Choroid plexus epithelial cell (primary cell): Measurements from ENCODE around the gene TMEM26.

ENCODE experiments used
- DNase-seq: peaks from one replicate; pipeline ENCODE4 v3.0.0-alpha.2; 2010; ENCODE audit warnings: low read depth
- H3K4me3 ChIP-seq: 2 replicates; pipeline ENCODE4 v1.5.1; 2011; ENCODE audit warnings: low read depth, mild to moderate bottlenecking, control low read depth, low read length, moderate library complexity
- CTCF ChIP-seq: conservative IDR thresholded peaks from 2 replicates; pipeline ENCODE4 v1.5.1; 2011; ENCODE audit warnings: low read depth, mild to moderate bottlenecking, control low read depth, inconsistent platforms, low read length, moderate library complexity

The TMEM26 gene

GRCh38 chr10:61415824-61416223, 37.4 kb downstream of the TMEM26 start:
- TF ChIP-seq CTCF = no peak
- no peak for DNase-seq
- no peak overlapping the region for H3K4me3 ChIP-seq

- H3K4me3 ChIP-seq = no peak overlapping the region
- DNase-seq = no peak
- no peak for TF ChIP-seq CTCF
These were observed 41.5 kb downstream of the TMEM26 start for GRCh38 chr10:61411706-61412105.

- no peak for TF ChIP-seq CTCF
- no peak for DNase-seq
- no peak overlapping the region for H3K4me3 ChIP-seq
These were observed 42.7 kb downstream of the TMEM26 start for GRCh38 chr10:61410353-61411070.

GRCh38 chr10:61409157-61409556, 44.0 kb downstream of the TMEM26 start:
- H3K4me3 ChIP-seq = no peak overlapping the region
- DNase-seq = no peak
- no peak for TF ChIP-seq CTCF

GRCh38 chr10:61408105-61408504, 45.1 kb downstream of the TMEM26 start:
- no peak overlapping the region for H3K4me3 ChIP-seq
- peak; percentile 14 for DNase-seq
- no peak for TF ChIP-seq CTCF

- no peak for DNase-seq
- H3K4me3 ChIP-seq = no peak overlapping the region
- TF ChIP-seq CTCF = no peak
These were observed 46.4 kb downstream of the TMEM26 start for GRCh38 chr10:61406736-61407135.

- DNase-seq = no peak
- TF ChIP-seq CTCF = no peak
- no peak overlapping the region for H3K4me3 ChIP-seq
These were observed 46.9 kb downstream of the TMEM26 start for GRCh38 chr10:61406242-61406641.
